H9 (cell line): ENCODE results near the gene MAML1. TPM values are rescaled to one million over a fixed set of nuclear protein-coding genes. Genes with fewer than 3 reads are reported as not detected.

Experiments
- DNase-seq: peaks from one replicate; pipeline ENCODE4 v3.0.0-alpha.2; 2017
- H2AFZ ChIP-seq: one replicate; pipeline ENCODE4 v1.6.1; 2013; ENCODE audit warnings: mild to moderate bottlenecking, low read length, control low read depth, moderate library complexity
- H2AK5ac ChIP-seq: 2 replicates; pipeline ENCODE4 v1.6.1; 2013; ENCODE audit warnings: low read length, control low read depth, mixed read lengths; ENCODE audit not compliant: insufficient read length
- H2BK120ac ChIP-seq: one replicate; pipeline ENCODE4 v1.6.1; 2013; ENCODE audit warnings: low read depth, mild to moderate bottlenecking, low read length, control low read depth, inconsistent platforms; ENCODE audit not compliant: poor library complexity, severe bottlenecking
- H2BK12ac ChIP-seq: 2 replicates; pipeline ENCODE4 v1.6.1; 2013; ENCODE audit warnings: low read length, control low read depth, mixed read lengths, low read depth; ENCODE audit not compliant: insufficient read length
- H2BK15ac ChIP-seq: 2 replicates; pipeline ENCODE4 v1.6.1; 2013; ENCODE audit warnings: low read depth, low read length, control low read depth
- H2BK20ac ChIP-seq: one replicate; pipeline ENCODE4 v1.6.1; 2013; ENCODE audit warnings: low read depth, mild to moderate bottlenecking, low read length, control low read depth, inconsistent platforms; ENCODE audit not compliant: poor library complexity, severe bottlenecking
- H2BK5ac ChIP-seq: 2 replicates; pipeline ENCODE4 v1.6.1; 2013; ENCODE audit warnings: low read length, control low read depth, mixed read lengths; ENCODE audit not compliant: insufficient read length
- H3K14ac ChIP-seq: 2 replicates; pipeline ENCODE4 v1.6.1; 2013; ENCODE audit warnings: low read length, control low read depth; ENCODE audit not compliant: insufficient read depth
- H3K18ac ChIP-seq: 2 replicates; pipeline ENCODE4 v1.6.1; 2013; ENCODE audit warnings: low read depth, mild to moderate bottlenecking, mixed read lengths, low read length, control low read depth; ENCODE audit not compliant: insufficient read length
- H3K23ac ChIP-seq: 2 replicates; pipeline ENCODE4 v1.6.1; 2013; ENCODE audit warnings: low read length, control low read depth, mixed read lengths, low read depth; ENCODE audit not compliant: insufficient read length
- H3K23me2 ChIP-seq: 2 replicates; pipeline ENCODE4 v1.6.1; 2013; ENCODE audit warnings: low read depth, mild to moderate bottlenecking, mixed read lengths, low read length, control low read depth; ENCODE audit not compliant: insufficient read length, poor library complexity, severe bottlenecking
- H3K27ac ChIP-seq: 2 replicates; pipeline ENCODE4 v1.5.1; 2013; ENCODE audit warnings: low read length, control low read depth, mixed read lengths, low read depth; ENCODE audit not compliant: insufficient read length
- H3K27me3 ChIP-seq: 2 replicates; pipeline ENCODE4 v1.6.1; 2013; ENCODE audit warnings: low read length, control low read depth, inconsistent platforms; ENCODE audit not compliant: insufficient read depth
- H3K4ac ChIP-seq: 2 replicates; pipeline ENCODE4 v1.6.1; 2013; ENCODE audit warnings: low read depth, mild to moderate bottlenecking, control low read depth, inconsistent platforms, low read length, moderate library complexity
- H3K4me1 ChIP-seq: 2 replicates; pipeline ENCODE4 v1.6.1; 2013; ENCODE audit warnings: low read length, control low read depth, inconsistent platforms; ENCODE audit not compliant: insufficient read depth
- H3K4me2 ChIP-seq: 2 replicates; pipeline ENCODE4 v1.6.1; 2013; ENCODE audit warnings: low read length, control low read depth, mixed read lengths; ENCODE audit not compliant: insufficient read length, insufficient read depth
- H3K56ac ChIP-seq: 2 replicates; pipeline ENCODE4 v1.6.1; 2013; ENCODE audit warnings: low read depth, mild to moderate bottlenecking, mixed read lengths, low read length, control low read depth; ENCODE audit not compliant: insufficient read length
- H3K79me1 ChIP-seq: 2 replicates; pipeline ENCODE4 v1.6.1; 2013; ENCODE audit warnings: low read depth, mild to moderate bottlenecking, moderate library complexity, low read length, control low read depth, inconsistent platforms; ENCODE audit not compliant: insufficient read depth, poor library complexity, severe bottlenecking
- H3K79me2 ChIP-seq: 2 replicates; pipeline ENCODE4 v1.6.1; 2013; ENCODE audit warnings: low read length, control low read depth, inconsistent platforms; ENCODE audit not compliant: insufficient read depth
- H3K9ac ChIP-seq: 2 replicates; pipeline ENCODE4 v1.6.1; 2013; ENCODE audit warnings: low read length, control low read depth, mixed read lengths; ENCODE audit not compliant: insufficient read length; ENCODE audit errors: extremely low read depth
- H3K9me3 ChIP-seq: one replicate; pipeline ENCODE4 v1.6.1; 2013; ENCODE audit warnings: low read depth, low read length, inconsistent platforms; ENCODE audit not compliant: control insufficient read depth
- H3T11ph ChIP-seq: one replicate; pipeline ENCODE4 v1.6.1; 2013; ENCODE audit warnings: mild to moderate bottlenecking, low read length, control low read depth, inconsistent platforms
- H4K20me1 ChIP-seq: one replicate; pipeline ENCODE4 v1.6.1; 2013; ENCODE audit not compliant: control insufficient read depth, insufficient read length, insufficient read depth
- H4K5ac ChIP-seq: 2 replicates; pipeline ENCODE4 v1.6.1; 2013; ENCODE audit warnings: low read depth, mild to moderate bottlenecking, mixed read lengths, low read length, control low read depth; ENCODE audit not compliant: insufficient read length
- H4K8ac ChIP-seq: replicated peaks from 2 replicates; pipeline ENCODE4 v1.6.1; 2013; ENCODE audit warnings: low read length, control low read depth, mixed read lengths, low read depth; ENCODE audit not compliant: insufficient read length
- H4K91ac ChIP-seq: 2 replicates; pipeline ENCODE4 v1.6.1; 2013; ENCODE audit warnings: low read depth, mild to moderate bottlenecking, moderate library complexity, mixed read lengths, low read length, control low read depth; ENCODE audit not compliant: insufficient read length
- H3K27ac Mint-ChIP-seq, 3 experiments: 2 replicates in 2 of 3; 3 replicates in 1 of 3; pipeline ENCODE4 v1.8.0; 2020 to 2021; ENCODE audit warnings: mixed read lengths in 3 of 3, mild to moderate bottlenecking in 1 of 3, moderate library complexity in 1 of 3
- H3K27me3 Mint-ChIP-seq: 2 replicates; pipeline ENCODE4 v1.8.0; 2021; ENCODE audit warnings: low read depth, mild to moderate bottlenecking, moderate library complexity, mixed read lengths
- H3K36me3 Mint-ChIP-seq, 3 experiments: 2 replicates in 2 of 3; 3 replicates in 1 of 3; pipeline ENCODE4 v1.8.0; 2020 to 2021; ENCODE audit warnings: low read depth in 3 of 3, mixed read lengths in 3 of 3; ENCODE audit not compliant: insufficient read depth in 1 of 3
- H3K4me1 Mint-ChIP-seq, 2 experiments: 2 replicates each; pipeline ENCODE4 v1.8.0; 2020; ENCODE audit warnings: mixed read lengths in 2 of 2
- H3K4me3 Mint-ChIP-seq, 2 experiments: 2 replicates in 1 of 2; 3 replicates in 1 of 2; pipeline ENCODE4 v1.8.0; 2020 to 2021; ENCODE audit warnings: mild to moderate bottlenecking in 2 of 2, mixed read lengths in 2 of 2, moderate library complexity in 1 of 2
- H3K9me3 Mint-ChIP-seq, 2 experiments: 2 replicates in 1 of 2; 3 replicates in 1 of 2; pipeline ENCODE4 v1.8.0; 2020; ENCODE audit warnings: mild to moderate bottlenecking in 2 of 2, mixed read lengths in 2 of 2, moderate library complexity in 1 of 2
- WGBS: extraction: QIAGEN DNeasy Blood & Tissue Kit; methylation state at CpG from one replicate; pipeline ENCODE4 v1.1.7; 2013; ENCODE audit warnings: missing lambda C conversion rate, low lambda C conversion rate, mixed read lengths; ENCODE audit not compliant: insufficient read length; ENCODE audit errors: extremely low coverage; 5-methylcytosine and 5-hydroxymethylcytosine counted together
- total RNA-seq: library from RNA; stranded (reverse); gene quantifications from 2 replicates; pipeline ENCODE4 v1.2.1, GENCODE V29; 2021
- TF ChIP-seq, protein P1 (sequence below): fragments of 200-600 bp; sonication (generic); conservative IDR thresholded peaks from 3 replicates; pipeline ENCODE4 v1.8.0; 2021; ENCODE audit warnings: antibody characterized with exemption, mild to moderate bottlenecking

MAML1 gene
- total RNA-seq, 1 experiment from 2014 or later, result 50.8 TPM

- no peaks in the 10 kb centered on the region for H3K27me3 ChIP-seq
- no peak overlapping the region for H4K8ac ChIP-seq
- no peaks in the 10 kb centered on the region for H4K20me1 ChIP-seq
- Mint-ChIP-seq H3K4me1 (peaks cover 38% of the 10 kb centered on the region in 2 experiments), H3K27ac (no peak overlapping the region; a peak in 1 of 7 replicates), H3K9me3 (no peaks in the 10 kb centered on the region; a peak in 1 of 5 replicates), H3K36me3 (peaks cover 5 to 35% (median 22%) of the 10 kb centered on the region in 3 experiments; a peak in 6 of 7 replicates), H3K4me3 (peak overlapping the region; percentile 35 to 46; a peak in 3 of 5 replicates), H3K27me3 (peaks cover 13% of the 10 kb centered on the region)
- H3K18ac ChIP-seq, result no peak overlapping the region
- no peak overlapping the region for H2BK20ac ChIP-seq
- H3K9ac ChIP-seq, result no peak overlapping the region
- H3K4me1 ChIP-seq, result no peaks in the 10 kb centered on the region; the same call in 1 of the 2 replicates
- H2AK5ac ChIP-seq, result no peak overlapping the region
- no peak overlapping the region for H2BK120ac ChIP-seq
- H3K14ac ChIP-seq, result no peak overlapping the region
- H3K4ac ChIP-seq, result no peak overlapping the region
- no peaks in the 10 kb centered on the region for H3K79me1 ChIP-seq
- H2BK15ac ChIP-seq, result no peak overlapping the region
- no peak overlapping the region for H2BK5ac ChIP-seq
- no peak overlapping the region for H3K23ac ChIP-seq
- no peak for DNase-seq
- WGBS, result no CpG with 5 or more reads among the region's 21 CpGs
- H2BK12ac ChIP-seq, result no peak overlapping the region
- no peak overlapping the region for H2AFZ ChIP-seq
- TF ChIP-seq, protein P1, sequence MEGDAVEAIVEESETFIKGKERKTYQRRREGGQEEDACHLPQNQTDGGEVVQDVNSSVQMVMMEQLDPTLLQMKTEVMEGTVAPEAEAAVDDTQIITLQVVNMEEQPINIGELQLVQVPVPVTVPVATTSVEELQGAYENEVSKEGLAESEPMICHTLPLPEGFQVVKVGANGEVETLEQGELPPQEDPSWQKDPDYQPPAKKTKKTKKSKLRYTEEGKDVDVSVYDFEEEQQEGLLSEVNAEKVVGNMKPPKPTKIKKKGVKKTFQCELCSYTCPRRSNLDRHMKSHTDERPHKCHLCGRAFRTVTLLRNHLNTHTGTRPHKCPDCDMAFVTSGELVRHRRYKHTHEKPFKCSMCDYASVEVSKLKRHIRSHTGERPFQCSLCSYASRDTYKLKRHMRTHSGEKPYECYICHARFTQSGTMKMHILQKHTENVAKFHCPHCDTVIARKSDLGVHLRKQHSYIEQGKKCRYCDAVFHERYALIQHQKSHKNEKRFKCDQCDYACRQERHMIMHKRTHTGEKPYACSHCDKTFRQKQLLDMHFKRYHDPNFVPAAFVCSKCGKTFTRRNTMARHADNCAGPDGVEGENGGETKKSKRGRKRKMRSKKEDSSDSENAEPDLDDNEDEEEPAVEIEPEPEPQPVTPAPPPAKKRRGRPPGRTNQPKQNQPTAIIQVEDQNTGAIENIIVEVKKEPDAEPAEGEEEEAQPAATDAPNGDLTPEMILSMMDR, result no peak
- H3K9me3 ChIP-seq, result no peaks in the 10 kb centered on the region
- H3K23me2 ChIP-seq, result peaks cover 16% of the 10 kb centered on the region
- no peak overlapping the region for H3K27ac ChIP-seq
- no peak overlapping the region for H3K4me2 ChIP-seq
- H4K5ac ChIP-seq, result no peak overlapping the region
- no peak overlapping the region for H3T11ph ChIP-seq
- H4K91ac ChIP-seq, result no peak overlapping the region
- H3K79me2 ChIP-seq, result no peaks in the 10 kb centered on the region
- H3K56ac ChIP-seq, result no peak overlapping the region
Measured at GRCh38 chr5:179815491-179816249, 83.0 kb downstream of the MAML1 start.
